Osteoblast (primary cell): ENCODE results near the gene CMIP. TPM values are rescaled to one million over a fixed set of nuclear protein-coding genes. Genes with fewer than 3 reads are reported as not detected.

ENCODE experiments used
- DNase-seq: peaks from one replicate; pipeline ENCODE4 v3.0.0; 2011; ENCODE audit warnings: low spot score, mixed read lengths; ENCODE audit not compliant: insufficient read length; ENCODE audit errors: missing footprints
- H2AFZ ChIP-seq: 2 replicates; pipeline ENCODE4 v1.6.0; 2011; ENCODE audit warnings: mild to moderate bottlenecking, low read length
- H3K27ac ChIP-seq: 2 replicates; pipeline ENCODE4 v1.5.1; 2011; ENCODE audit warnings: mild to moderate bottlenecking, low read depth, low read length, moderate library complexity
- H3K27me3 ChIP-seq: 2 replicates; pipeline ENCODE4 v1.6.0; 2012; ENCODE audit warnings: mild to moderate bottlenecking, control low read depth, inconsistent platforms, low read length, moderate library complexity; ENCODE audit not compliant: insufficient read depth
- H3K36me3 ChIP-seq: 2 replicates; pipeline ENCODE4 v1.5.1; 2011; ENCODE audit warnings: mild to moderate bottlenecking, low read length, control low read depth, moderate library complexity; ENCODE audit not compliant: insufficient read depth
- H3K4me1 ChIP-seq: 2 replicates; pipeline ENCODE4 v1.5.1; 2011; ENCODE audit warnings: mild to moderate bottlenecking, low read length, control low read depth, moderate library complexity; ENCODE audit not compliant: insufficient read depth
- H3K4me2 ChIP-seq: 2 replicates; pipeline ENCODE4 v1.6.0; 2011; ENCODE audit warnings: mild to moderate bottlenecking, low read length; ENCODE audit not compliant: insufficient read depth
- H3K4me3 ChIP-seq: fragments of 200-600 bp; sonication (generic); 3 replicates; pipeline ENCODE4 v1.5.1; 2012; ENCODE audit warnings: mild to moderate bottlenecking, low read length, inconsistent platforms; ENCODE audit not compliant: insufficient read depth
- H3K79me2 ChIP-seq: 2 replicates; pipeline ENCODE4 v1.6.0; 2012; ENCODE audit warnings: mild to moderate bottlenecking, low read length, control low read depth, inconsistent platforms; ENCODE audit not compliant: insufficient read depth
- H3K9me3 ChIP-seq: 2 replicates; pipeline ENCODE4 v1.5.1; 2011; ENCODE audit warnings: low read depth, low read length, control low read depth
- H4K20me1 ChIP-seq: 2 replicates; pipeline ENCODE4 v1.6.0; 2012; ENCODE audit warnings: mild to moderate bottlenecking, low read length, control low read depth; ENCODE audit not compliant: insufficient read depth
- CTCF ChIP-seq: IDR thresholded peaks from 2 replicates; pipeline ENCODE4 v1.5.1; 2011; ENCODE audit warnings: mild to moderate bottlenecking, low read depth, low read length, moderate library complexity; ENCODE audit errors: extremely low read depth
- total RNA-seq: library from RNA; depleted of rRNA; stranded (reverse); fragments of >200 nt; gene quantifications from 2 replicates; pipeline ENCODE4 v1.2.3, GENCODE V29; 2012

CMIP gene
- total RNA-seq, 1 donor, result 8.3 TPM

GRCh38 chr16:81416749-81417148 is 27.9 kb upstream of the CMIP start:
- H3K4me3 ChIP-seq, result no peak overlapping the region
- H3K79me2 ChIP-seq, result no peaks in the 10 kb centered on the region
- H2AFZ ChIP-seq, result no peak overlapping the region
- H3K27me3 ChIP-seq, result peaks cover 5% of the 10 kb centered on the region
- H3K27ac ChIP-seq, result no peak overlapping the region
- no peak overlapping the region for H3K4me2 ChIP-seq
- TF ChIP-seq CTCF, result no peak
- no peaks in the 10 kb centered on the region for H3K4me1 ChIP-seq
- DNase-seq, result no peak
- H4K20me1 ChIP-seq, result no peaks in the 10 kb centered on the region
- no peaks in the 10 kb centered on the region for H3K36me3 ChIP-seq
- H3K9me3 ChIP-seq, result no peaks in the 10 kb centered on the region

- H3K9me3 ChIP-seq, result no peaks in the 10 kb centered on the region
- no peak for DNase-seq
- H2AFZ ChIP-seq, result no peak overlapping the region
- no peak overlapping the region for H3K27ac ChIP-seq
- H3K4me1 ChIP-seq, result no peaks in the 10 kb centered on the region
- TF ChIP-seq CTCF, result no peak
- no peaks in the 10 kb centered on the region for H3K79me2 ChIP-seq
- no peak overlapping the region for H3K4me2 ChIP-seq
- no peaks in the 10 kb centered on the region for H4K20me1 ChIP-seq
- H3K4me3 ChIP-seq, result no peak overlapping the region
- no peaks in the 10 kb centered on the region for H3K36me3 ChIP-seq
- H3K27me3 ChIP-seq, result peaks cover 5% of the 10 kb centered on the region
Measured at GRCh38 chr16:81417210-81417609, 27.4 kb upstream of the CMIP start.

- Histone ChIP-seq H3K4me2 (no peak overlapping the region), H3K4me3 (no peak overlapping the region), H2AFZ (no peak overlapping the region), H3K27me3 (no peaks in the 10 kb centered on the region), H3K79me2 (no peaks in the 10 kb centered on the region), H3K4me1 (no peaks in the 10 kb centered on the region), H4K20me1 (no peaks in the 10 kb centered on the region), H3K27ac (no peak overlapping the region), H3K36me3 (no peaks in the 10 kb centered on the region), H3K9me3 (no peaks in the 10 kb centered on the region)
- DNase-seq, result no peak
- no peak for TF ChIP-seq CTCF
Measured at GRCh38 chr16:81419806-81420205, 24.8 kb upstream of the CMIP start.

GRCh38 chr16:81421126-81421525 is 23.5 kb upstream of the CMIP start:
- Histone ChIP-seq H3K4me3 (no peak overlapping the region), H2AFZ (no peak overlapping the region), H3K27ac (no peak overlapping the region), H3K79me2 (no peaks in the 10 kb centered on the region), H4K20me1 (no peaks in the 10 kb centered on the region), H3K9me3 (no peaks in the 10 kb centered on the region), H3K36me3 (no peaks in the 10 kb centered on the region), H3K4me1 (no peaks in the 10 kb centered on the region), H3K4me2 (no peak overlapping the region), H3K27me3 (no peaks in the 10 kb centered on the region)
- no peak for TF ChIP-seq CTCF
- DNase-seq, result no peak
